Adrenal gland (tissue), 12 donors: ENCODE data around the gene WDR35. TPM values are rescaled to one million over a fixed set of nuclear protein-coding genes. Genes with fewer than 3 reads are reported as not detected.

ENCODE experiments used
- DNase-seq, 7 donors: peaks; one replicate each; pipeline ENCODE4 v3.0.0-alpha.2; 2019 to 2020
- H3K27ac ChIP-seq, 5 donors: fragments of 200-600 bp; sonication (generic) in 4 of 5; 1 replicate in 3 of 5; 2 replicates in 2 of 5; pipeline versions ENCODE4 v1.5.1 to v1.8.0; 2016 to 2020; ENCODE audit warnings: mild to moderate bottlenecking in 1 of 5
- H3K27me3 ChIP-seq: fragments of 200-600 bp; 2 replicates; pipeline ENCODE4 v1.8.0; 2021
- H3K36me3 ChIP-seq, 2 donors: fragments of 200-600 bp; replicated peaks in 1 of 2; 1 replicate in 1 of 2; 2 replicates in 1 of 2; pipeline versions ENCODE4 v1.5.1 to v1.8.0; 2018 to 2022
- H3K4me1 ChIP-seq, 2 donors: fragments of 200-600 bp; replicated peaks in 1 of 2; 1 replicate in 1 of 2; 2 replicates in 1 of 2; pipeline versions ENCODE4 v1.5.1 to v1.8.0; 2018 to 2021
- H3K4me3 ChIP-seq, 4 donors: fragments of 200-600 bp; sonication (generic) in 3 of 4; one replicate each; pipeline ENCODE4 v1.5.1; 2016 to 2018
- H3K9me3 ChIP-seq, 3 donors: fragments of 200-600 bp; sonication (generic) in 1 of 3; replicated peaks in 1 of 3; 1 replicate in 2 of 3; 2 replicates in 1 of 3; pipeline versions ENCODE4 v1.5.1 to v1.8.0; 2016 to 2021
- CTCF ChIP-seq, 6 experiments: fragments of 450-650 bp in 4 of 6; fragments of 200-600 bp in 2 of 6; sonication (generic) in 1 of 6; IDR thresholded peaks; 1 replicate in 5 of 6; 2 replicates in 1 of 6; pipeline versions ENCODE4 v1.5.1 to v1.8.0; 2016 to 2021; ENCODE audit warnings: antibody characterized with exemption in 6 of 6, mild to moderate bottlenecking in 2 of 6, moderate library complexity in 1 of 6
- POLR2A ChIP-seq, 2 donors: fragments of 450-650 bp; IDR thresholded peaks; one replicate each; pipeline ENCODE4 v1.6.1; 2017; ENCODE audit warnings: antibody characterized with exemption in 2 of 2, mild to moderate bottlenecking in 2 of 2, moderate library complexity in 1 of 2
- WGBS, 4 donors: extraction: QIAGEN DNeasy Blood & Tissue Kit in 2 of 4; methylation state at CpG; one replicate each; pipeline versions ENCODE4 v1.1.5 to v1.1.7; 2013 to 2017; 5-methylcytosine and 5-hydroxymethylcytosine counted together
- intact Hi-C, 2 donors: fragments of 100-400 bp; cut with DNase I; formaldehyde crosslinking; loops; one replicate each; pipeline versions ENCODE4 v1.14.1 to v1.15.0; 2022 to 2023
- polyA plus RNA-seq, 3 donors: library from polyadenylated mRNA; stranded (reverse); fragments of 200-250 nt in 2 of 3; fragments of 350-450 nt in 1 of 3; fragmentation: Illumina TruSeq in 1 of 3; extraction: RNeasy Lipid Tissue Mini Kit (QIAGEN cat#74804) in 1 of 3; gene quantifications; one replicate each; pipeline ENCODE4 v1.2.3, GENCODE V29; 2013 to 2014
- total RNA-seq, 9 donors: library from RNA; depleted of rRNA in 4 of 9; stranded (reverse); fragments of >200 nt in 4 of 9; fragments of 120-200 nt in 1 of 9; fragmentation: NEBNext Ultra II Directional in 1 of 9; extraction: Animal tissue kit (Norgen Biotek cat#: 25700) in 1 of 9; gene quantifications; one replicate each; pipeline versions ENCODE4 v1.1.0 to v1.2.4, GENCODE V29; 2013 to 2023
- donor health status: healthy with polysubstance abuse.
- donor health status: Bipolar disorder and iron deficiency.
- donor health status: DM: yes; HTN: yes; CAD: no.
- donor health status: DM: no; HTN: no; CAD: no.
- donor health status: DM: no; HTN: no; CAD: no.
- donor health status: DM: yes; HTN: yes; CAD: no.

Gene WDR35
- total and polyA plus RNA-seq, 12 donors = 3.7 to 14.4 (median 9.9) TPM

GRCh38 chr2:19873014-19873413 lies 116.9 kb downstream of the WDR35 start:
- Histone ChIP-seq H3K36me3 (no peaks in the 10 kb centered on the region), H3K27ac (no peak overlapping the region), H3K4me3 (no peak overlapping the region), H3K9me3 (no peaks in the 10 kb centered on the region), H3K27me3 (no peaks in the 10 kb centered on the region), H3K4me1 (peaks cover 0 to 5% of the 10 kb centered on the region in 2 donors)
- intact Hi-C loops = no loop called here
- DNase-seq = no peak
- 88 to 93% (median 92%) methylated on average over 5 of the region's 5 CpGs for WGBS, 4 donors
- no peak for TF ChIP-seq POLR2A (IDR thresholded peaks at IDR 0.05)
- no peak for TF ChIP-seq CTCF (IDR thresholded peaks at IDR 0.05)

GRCh38 chr2:19872302-19872701 lies 117.6 kb downstream of the WDR35 start:
- Histone ChIP-seq H3K27me3 (no peaks in the 10 kb centered on the region), H3K36me3 (no peaks in the 10 kb centered on the region), H3K9me3 (no peaks in the 10 kb centered on the region), H3K4me1 (peaks cover 0 to 5% of the 10 kb centered on the region in 2 donors), H3K27ac (no peak overlapping the region), H3K4me3 (no peak overlapping the region)
- intact Hi-C loops = no loop called here
- TF ChIP-seq POLR2A (IDR thresholded peaks at IDR 0.05) (no peak), CTCF (IDR thresholded peaks at IDR 0.05) (no peak)
- DNase-seq = no peak
- WGBS, 4 donors = 82 to 83% (median 83%) methylated on average over 3 of the region's 3 CpGs

- TF ChIP-seq POLR2A (IDR thresholded peaks at IDR 0.05) (no peak), CTCF (IDR thresholded peaks at IDR 0.05) (no peak)
- 97 to 100% (median 99%) methylated on average over 2 of the region's 2 CpGs for WGBS, 4 donors
- no peak for DNase-seq
These were observed 118.1 kb downstream of the WDR35 start for GRCh38 chr2:19871836-19872235.

GRCh38 chr2:19870792-19871191 lies 119.1 kb downstream of the WDR35 start:
- intact Hi-C loops = no loop called here
- no peak for TF ChIP-seq CTCF (IDR thresholded peaks at IDR 0.05)
- no peak for TF ChIP-seq POLR2A (IDR thresholded peaks at IDR 0.05)
- no peaks in the 10 kb centered on the region for H3K27me3 ChIP-seq
- H3K36me3 ChIP-seq = no peaks in the 10 kb centered on the region
- whole genome bisulfite sequencing, 4 donors = 78 to 89% (median 80%) methylated on average over 4 of the region's 4 CpGs
- no peak overlapping the region for H3K4me3 ChIP-seq
- no peaks in the 10 kb centered on the region for H3K9me3 ChIP-seq
- DNase-seq = no peak
- no peak overlapping the region for H3K27ac ChIP-seq
- peaks cover 0 to 5% of the 10 kb centered on the region in 2 donors for H3K4me1 ChIP-seq

More at GRCh38 chr2:19871836-19872235, 118.1 kb downstream of the WDR35 start:
- intact Hi-C loops = no loop called here
- H3K27me3 ChIP-seq = no peaks in the 10 kb centered on the region
- no peaks in the 10 kb centered on the region for H3K36me3 ChIP-seq
- no peak overlapping the region for H3K27ac ChIP-seq
- H3K4me3 ChIP-seq = no peak overlapping the region
- H3K9me3 ChIP-seq = no peaks in the 10 kb centered on the region
- H3K4me1 ChIP-seq = peaks cover 0 to 5% of the 10 kb centered on the region in 2 donors
